ENCODE data around the gene PEG3. TPM values are rescaled to one million over a fixed set of nuclear protein-coding genes. Genes with fewer than 3 reads are reported as not detected.

PEG3 gene
- total RNA-seq, 1 experiment from 2014 or later, result 353 TPM

GRCh38 chr19:56823956-56824355, 16.6 kb downstream of the PEG3 start:
- H3K27me3 ChIP-seq (replicated peaks; ENCODE audit: insufficient read depth, low read depth, low read length, poor library complexity), result no peaks in the 10 kb centered on the region
- no peak for DNase-seq (ENCODE audit: low spot score)
- ChIA-PET CTCF (no interaction called here), POLR2A (ENCODE audit: low non-redundant PET) (no interaction called here)
- no peak overlapping the region for H3K27ac ChIP-seq (ENCODE audit: low read depth, low read length, poor library complexity, severe bottlenecking)
- H3K36me3 ChIP-seq (ENCODE audit: insufficient read depth, low read length, poor library complexity, severe bottlenecking), result peaks cover 88% of the 10 kb centered on the region
- no peaks in the 10 kb centered on the region for H3K9me3 ChIP-seq (ENCODE audit: low read depth, low read length, poor library complexity, severe bottlenecking)
- H3K4me3 ChIP-seq (ENCODE audit: low read depth, low read length, poor library complexity, severe bottlenecking), result no peak overlapping the region
- H3K4me1 ChIP-seq (ENCODE audit: insufficient read depth, low read length, poor library complexity, severe bottlenecking), result no peaks in the 10 kb centered on the region
- BruUV-seq (replicated peaks), result no TSS peak
- TF ChIP-seq CTCF (conservative IDR thresholded peaks at IDR 0.05; ENCODE audit: low read depth, low read length), result no peak
- no peak for TF ChIP-seq EZH2 (IDR thresholded peaks at IDR 0.05; ENCODE audit: borderline replicate concordance, low read depth, low read length, poor library complexity, severe bottlenecking)
- intact Hi-C loops (cut with micrococcal nuclease; ENCODE audit: unreplicated experiment), result no loop called here

- ChIA-PET POLR2A (ENCODE audit: low non-redundant PET) (no interaction called here), CTCF (no interaction called here)
- Histone ChIP-seq H3K27ac (ENCODE audit: low read depth, low read length, poor library complexity, severe bottlenecking) (no peak overlapping the region), H3K36me3 (ENCODE audit: insufficient read depth, low read length, poor library complexity, severe bottlenecking) (peaks cover 93% of the 10 kb centered on the region), H3K4me3 (ENCODE audit: low read depth, low read length, poor library complexity, severe bottlenecking) (no peak overlapping the region), H3K9me3 (ENCODE audit: low read depth, low read length, poor library complexity, severe bottlenecking) (no peaks in the 10 kb centered on the region), H3K27me3 (replicated peaks; ENCODE audit: insufficient read depth, low read depth, low read length, poor library complexity) (no peaks in the 10 kb centered on the region), H3K4me1 (ENCODE audit: insufficient read depth, low read length, poor library complexity, severe bottlenecking) (no peaks in the 10 kb centered on the region)
- intact Hi-C loops (cut with micrococcal nuclease; ENCODE audit: unreplicated experiment), result no loop called here
- DNase-seq (ENCODE audit: low spot score), result no peak
- TF ChIP-seq EZH2 (IDR thresholded peaks at IDR 0.05; ENCODE audit: borderline replicate concordance, low read depth, low read length, poor library complexity, severe bottlenecking) (no peak), CTCF (conservative IDR thresholded peaks at IDR 0.05; ENCODE audit: low read depth, low read length) (no peak)
- BruUV-seq (replicated peaks), result no TSS peak
Measured at GRCh38 chr19:56823417-56823816, 17.1 kb downstream of the PEG3 start.

GRCh38 chr19:56822755-56823154, 17.8 kb downstream of the PEG3 start:
- ChIA-PET CTCF (no interaction called here), POLR2A (ENCODE audit: low non-redundant PET) (no interaction called here)
- peaks cover 96% of the 10 kb centered on the region for H3K36me3 ChIP-seq (ENCODE audit: insufficient read depth, low read length, poor library complexity, severe bottlenecking)
- no peaks in the 10 kb centered on the region for H3K9me3 ChIP-seq (ENCODE audit: low read depth, low read length, poor library complexity, severe bottlenecking)
- no TSS peak for BruUV-seq (replicated peaks)
- no peak for TF ChIP-seq CTCF (conservative IDR thresholded peaks at IDR 0.05; ENCODE audit: low read depth, low read length)
- no peak for TF ChIP-seq EZH2 (IDR thresholded peaks at IDR 0.05; ENCODE audit: borderline replicate concordance, low read depth, low read length, poor library complexity, severe bottlenecking)
- no peaks in the 10 kb centered on the region for H3K27me3 ChIP-seq (replicated peaks; ENCODE audit: insufficient read depth, low read depth, low read length, poor library complexity)
- no peaks in the 10 kb centered on the region for H3K4me1 ChIP-seq (ENCODE audit: insufficient read depth, low read length, poor library complexity, severe bottlenecking)
- H3K27ac ChIP-seq (ENCODE audit: low read depth, low read length, poor library complexity, severe bottlenecking), result no peak overlapping the region
- DNase-seq (ENCODE audit: low spot score), result no peak
- no peak overlapping the region for H3K4me3 ChIP-seq (ENCODE audit: low read depth, low read length, poor library complexity, severe bottlenecking)
- intact Hi-C loops (cut with micrococcal nuclease; ENCODE audit: unreplicated experiment), result no loop called here

All from A673 (cell line).